Measurements from ENCODE around the gene TENM3. TPM values are rescaled to one million over a fixed set of nuclear protein-coding genes. Genes with fewer than 3 reads are reported as not detected.

TENM3 gene
- 0.70 to 2.2 TPM (median 1.9 TPM) in 5 replicates for total RNA-seq (2022; extraction: Qiagen RNA extraction; ENCODE audit: low read depth)

GRCh38 chr4:182243204-182243603 lies at the start of gene TENM3:
Gene TENM3 (plus strand): TSS chr4:182243402. CDS start chr4:182324021, 80,619 bp downstream.

Data from A549 treated with GW870086 at 1 μM for 4 hours (cell line).